GM21447 (cell line): ENCODE measurements around the gene SNTG2.

Experiments used
- ATAC-seq: cut with Tn5 transposase; IDR thresholded peaks from one replicate; pipeline ENCODE4 v1.9.1; 2021; ENCODE audit not compliant: unreplicated experiment

SNTG2 gene

DNA sequence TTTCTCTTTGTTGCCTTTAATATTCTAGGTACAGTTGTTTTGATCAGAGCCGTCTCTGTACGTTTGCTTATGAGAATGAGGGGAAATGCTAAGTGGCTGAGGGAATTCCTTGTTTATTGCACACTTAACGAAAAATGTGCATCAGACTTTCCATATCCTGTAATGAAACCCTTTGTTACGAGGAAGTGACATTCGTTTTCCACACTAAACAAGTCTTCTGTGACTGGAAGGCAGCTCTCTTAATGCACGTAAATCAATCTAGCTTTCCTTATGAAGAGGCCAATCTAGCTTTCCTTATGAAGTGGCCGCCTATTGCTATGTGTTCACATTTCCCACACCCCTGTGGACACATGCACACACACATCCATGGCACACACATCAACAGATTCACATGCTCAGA, 186.2 kb downstream of the SNTG2 start:
- ATAC-seq: no peak

DNA sequence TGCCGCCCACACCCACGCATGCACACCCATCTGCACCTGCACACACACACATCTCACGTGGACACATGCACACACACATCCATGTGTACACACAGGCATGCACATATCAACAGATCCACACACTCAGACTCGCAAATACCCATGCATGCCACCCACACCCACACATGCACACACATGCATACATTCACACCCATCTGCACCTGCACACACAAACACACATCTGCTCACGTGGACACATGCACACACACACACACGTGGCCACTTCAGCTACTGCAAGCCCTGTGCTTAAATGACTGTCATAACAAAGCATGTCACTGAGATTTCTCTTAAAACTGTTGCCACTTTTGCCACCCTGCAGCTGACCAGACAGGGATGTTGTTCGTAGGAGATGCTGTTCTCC, 186.6 kb downstream of the SNTG2 start:
- ATAC-seq: no peak

DNA sequence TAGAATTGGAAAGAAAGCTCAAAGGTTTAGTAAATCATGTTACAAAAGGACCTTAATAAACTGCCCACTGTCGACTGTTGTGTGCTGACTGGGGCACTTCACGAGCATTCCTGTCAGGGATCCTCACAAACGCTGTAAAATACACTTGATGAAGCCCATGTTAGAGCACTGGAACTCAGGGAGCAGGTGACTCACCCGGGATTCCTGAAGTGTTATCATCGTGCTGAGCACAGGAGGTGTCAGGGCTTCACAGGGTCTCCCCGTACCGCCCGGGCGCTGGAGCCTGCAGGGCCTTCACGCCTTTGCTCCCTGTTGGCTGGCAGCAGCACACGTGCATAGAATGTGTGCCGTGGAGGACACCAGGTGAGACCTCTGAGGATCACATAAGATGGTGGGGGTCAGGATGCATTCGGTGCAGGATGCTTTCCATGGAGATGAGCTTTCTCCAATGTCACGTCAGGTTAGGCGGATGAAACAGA, 187.3 kb downstream of the SNTG2 start:
- ATAC-seq: no peak

DNA sequence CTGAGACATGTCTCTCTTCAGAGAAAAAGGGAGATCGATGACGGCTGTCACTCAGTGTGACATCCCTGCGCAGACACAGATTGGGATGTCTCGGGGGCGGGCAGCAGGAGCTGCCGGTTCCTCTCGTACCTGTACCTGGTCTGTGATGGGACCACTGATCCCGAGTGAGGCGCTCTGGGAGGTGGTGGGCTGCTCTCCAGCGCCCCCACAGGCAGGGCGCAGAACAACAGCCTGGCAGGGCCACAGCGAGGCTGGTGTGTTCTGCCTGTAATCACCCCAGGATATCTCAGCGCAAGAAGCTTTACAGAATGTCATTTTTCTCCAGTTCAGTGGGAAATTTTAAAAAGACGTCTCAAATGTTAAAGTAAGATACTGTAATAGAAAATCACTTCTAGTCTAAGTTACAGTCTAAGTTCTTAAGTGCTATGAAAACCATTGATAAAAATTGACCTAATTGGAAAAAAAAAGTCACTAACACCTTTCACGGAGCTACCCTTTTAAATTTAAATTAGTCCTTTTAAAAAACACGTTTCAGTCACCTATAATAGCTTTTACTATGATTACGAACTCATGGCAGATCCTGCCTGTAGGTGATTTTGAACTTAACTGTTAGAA, 189.8 kb downstream of the SNTG2 start:
- ATAC-seq: peak; percentile 53

DNA sequence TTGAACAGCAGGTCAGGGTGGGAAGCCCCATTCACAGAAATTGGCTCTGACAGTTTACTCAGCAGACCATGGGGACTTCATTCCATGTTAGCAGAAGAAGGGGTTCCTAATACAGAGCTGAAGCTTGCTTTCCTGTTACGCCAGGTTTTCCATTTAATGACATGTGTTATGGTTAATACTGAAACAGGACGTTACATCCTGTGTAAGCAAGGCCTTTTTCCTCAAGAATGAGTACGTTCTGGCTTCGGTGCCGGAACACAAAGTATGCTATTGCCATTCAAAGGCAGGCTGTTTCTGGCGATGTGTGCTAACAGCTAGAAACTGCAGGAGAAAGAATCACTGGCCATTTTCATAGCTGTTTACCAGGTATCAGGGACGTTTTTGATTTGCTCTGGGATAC, 190.4 kb downstream of the SNTG2 start:
- no peak for ATAC-seq

DNA sequence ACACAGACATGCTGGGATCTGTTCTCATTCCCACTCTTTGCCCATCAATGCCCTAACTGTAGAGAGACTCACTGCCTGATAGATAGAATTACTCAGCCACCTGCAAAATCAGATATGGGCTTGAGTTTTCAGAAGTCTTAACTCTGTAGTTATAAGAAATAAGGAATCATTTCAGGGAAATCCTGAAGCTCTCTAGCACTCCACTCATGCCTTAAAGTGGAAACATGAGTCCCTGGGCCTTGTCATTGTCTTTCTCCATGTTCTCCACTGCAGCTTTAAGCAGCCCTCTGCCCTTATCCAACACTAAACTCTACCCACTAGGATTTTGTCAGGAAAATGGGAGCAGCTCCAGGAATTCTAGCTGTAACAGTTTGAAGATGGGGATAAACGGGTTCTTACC, 192.5 kb downstream of the SNTG2 start:
- no peak for ATAC-seq

DNA sequence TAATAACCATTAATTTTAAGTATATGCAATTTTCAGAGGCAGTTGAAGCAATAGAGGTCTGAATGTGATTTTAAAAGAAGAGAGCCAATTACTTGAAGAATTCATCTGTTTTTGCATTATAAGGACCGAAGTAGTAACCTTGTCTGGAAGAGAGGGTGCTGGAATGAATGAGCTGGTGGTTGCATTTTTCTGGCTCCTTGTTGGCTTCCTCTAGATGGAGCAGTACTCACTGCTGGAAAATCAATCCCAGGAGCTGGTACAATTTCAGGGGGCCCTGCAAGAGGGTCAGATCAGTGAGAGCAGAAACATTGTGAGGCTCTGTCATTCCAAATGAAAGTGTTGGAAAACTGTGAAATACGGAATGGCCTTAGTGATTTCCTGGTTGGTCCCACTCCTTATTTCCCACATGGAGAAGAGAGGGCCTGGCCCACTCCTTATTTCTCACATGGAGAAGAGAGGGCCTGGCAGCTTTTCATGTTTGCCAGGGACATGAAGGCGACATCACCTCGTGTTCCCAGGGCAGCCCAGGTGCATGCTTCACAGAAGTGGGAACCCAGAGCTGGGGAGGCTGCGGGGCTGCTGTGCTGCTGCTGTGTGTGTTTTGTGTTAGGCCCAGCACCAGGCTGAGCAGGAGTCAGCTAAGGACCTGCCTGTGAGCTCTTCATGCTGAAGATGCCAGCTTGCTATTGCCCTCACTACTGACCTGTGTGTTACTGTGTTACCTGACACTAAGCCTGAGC, 197.4 kb downstream of the SNTG2 start:
- no peak for ATAC-seq

DNA sequence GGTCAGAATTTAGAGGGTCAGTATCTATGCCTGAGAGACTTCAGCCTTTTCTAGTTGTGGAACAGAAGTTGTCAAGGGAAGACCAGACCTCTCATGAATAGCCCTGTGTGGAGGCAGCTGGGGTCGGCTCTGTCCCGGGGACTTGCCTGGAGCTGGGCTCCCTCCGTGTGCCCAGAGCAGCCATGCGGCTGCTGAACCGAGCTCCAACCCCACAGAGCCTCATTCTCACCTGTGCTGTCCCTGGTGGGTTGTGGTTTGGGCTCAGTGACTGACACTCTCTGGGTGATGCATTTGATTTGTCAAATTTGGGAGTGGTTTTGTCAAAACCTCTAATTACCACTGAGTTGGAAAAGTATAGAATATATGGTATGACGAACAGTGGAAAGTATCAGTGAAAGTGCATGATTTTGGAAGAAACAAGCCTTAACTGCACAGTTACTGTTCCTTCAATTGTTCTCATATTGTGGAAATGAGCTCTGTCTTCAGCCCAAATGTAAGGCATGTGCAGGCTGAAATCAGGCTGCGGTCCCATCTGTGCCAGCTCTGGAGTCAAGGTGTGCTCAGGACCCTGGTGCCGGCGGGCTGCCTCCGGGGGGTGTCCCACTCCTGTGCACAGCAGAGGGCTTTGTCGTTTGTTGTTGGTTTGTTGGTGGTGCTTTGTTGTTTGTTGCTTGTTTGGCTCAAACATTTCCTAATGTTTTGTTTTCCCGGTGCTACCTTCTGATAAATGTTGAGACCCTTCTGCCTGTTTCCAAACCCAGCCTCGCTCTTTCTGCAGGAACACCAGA, 200.3 kb downstream of the SNTG2 start:
- ATAC-seq: no peak

DNA sequence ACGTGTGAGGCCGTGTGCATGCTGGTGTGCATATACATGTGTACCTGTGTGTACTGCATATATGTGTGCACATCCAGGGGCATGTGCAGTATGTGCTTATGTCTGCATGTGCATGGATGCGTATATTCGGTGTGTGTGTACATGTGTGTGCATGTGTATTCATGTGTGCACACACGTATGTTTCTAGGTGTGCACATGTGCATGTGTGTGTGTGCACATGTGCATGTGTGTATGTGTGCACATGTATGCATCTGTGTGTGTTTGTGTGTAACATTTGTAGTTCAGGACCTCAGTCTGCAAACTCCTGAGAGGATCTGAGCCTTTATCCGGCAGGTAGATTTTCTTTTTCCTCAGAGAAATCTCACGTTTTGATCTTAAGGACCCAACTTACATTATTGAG, 201.7 kb downstream of the SNTG2 start:
- no peak for ATAC-seq

DNA sequence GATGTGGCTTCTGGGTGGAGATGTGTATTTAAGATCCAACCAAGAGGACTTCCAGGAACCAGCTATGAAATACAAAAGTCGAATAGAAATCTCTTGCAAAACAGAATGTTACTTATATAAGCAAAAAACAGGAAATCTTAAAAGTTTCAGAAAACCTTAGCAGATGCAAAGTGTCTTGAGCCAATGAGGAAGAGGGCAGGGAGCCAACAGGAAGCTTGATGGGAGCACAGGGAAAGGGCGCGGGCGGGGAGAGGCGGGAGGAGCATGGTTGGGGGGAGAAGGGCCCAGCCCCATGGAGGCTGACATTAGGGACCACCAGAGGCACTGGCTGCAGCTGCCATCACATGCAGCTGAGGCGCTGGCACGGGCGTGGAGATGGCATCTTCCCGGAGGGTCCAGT, 203.3 kb downstream of the SNTG2 start:
- ATAC-seq: no peak

DNA sequence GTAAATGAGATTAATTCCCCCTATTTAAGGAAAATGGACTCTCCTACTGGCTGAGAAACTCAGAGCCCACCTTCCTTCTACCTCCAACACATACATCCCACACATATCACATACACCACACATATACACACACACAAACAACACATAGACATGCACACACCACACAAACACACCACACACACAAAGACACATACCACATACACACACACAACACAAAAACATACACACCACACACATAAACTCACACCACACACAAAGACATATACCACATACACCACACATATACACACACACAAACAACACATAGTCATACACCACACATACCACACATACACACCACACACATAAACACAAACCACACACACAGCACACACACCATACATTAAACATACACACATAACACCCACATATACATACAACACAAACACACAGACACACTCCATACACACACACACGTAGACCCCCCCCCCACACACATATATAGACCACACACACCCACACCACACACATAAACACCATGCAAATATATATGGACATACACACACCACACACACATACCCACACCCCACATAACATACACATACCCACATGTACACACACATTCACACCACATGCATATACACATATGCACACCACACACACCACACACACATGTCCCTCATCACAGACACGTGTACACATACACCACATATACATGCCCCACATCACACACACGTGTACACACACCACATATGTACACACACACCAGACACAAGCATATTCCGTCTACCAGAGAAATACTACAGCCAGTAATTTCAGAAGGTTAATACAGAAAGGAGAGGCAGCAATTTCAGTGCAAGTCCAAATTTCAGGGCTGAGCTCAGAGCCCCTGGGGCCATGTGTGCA, 204.3 kb downstream of the SNTG2 start:
- ATAC-seq: no peak

DNA sequence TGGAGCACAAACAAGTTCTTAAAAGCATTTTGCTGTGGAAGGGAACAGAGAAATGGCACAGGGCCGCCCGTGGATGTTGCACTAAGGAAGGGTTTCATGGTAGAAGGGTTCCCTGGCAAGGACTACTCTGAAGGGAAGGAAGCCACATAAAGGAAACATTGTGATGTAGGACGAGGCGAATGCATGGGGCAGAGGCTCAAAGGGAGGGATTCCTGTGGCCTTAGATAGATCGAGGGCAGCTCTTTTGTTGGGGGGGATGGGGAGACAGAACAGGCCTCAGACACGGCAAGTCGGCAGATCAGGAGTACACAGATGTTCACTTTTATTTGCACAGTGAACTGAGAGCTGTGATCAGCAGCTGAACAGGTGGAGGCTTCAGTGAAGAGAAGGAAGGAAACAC, 205.4 kb downstream of the SNTG2 start:
- no peak for ATAC-seq

DNA sequence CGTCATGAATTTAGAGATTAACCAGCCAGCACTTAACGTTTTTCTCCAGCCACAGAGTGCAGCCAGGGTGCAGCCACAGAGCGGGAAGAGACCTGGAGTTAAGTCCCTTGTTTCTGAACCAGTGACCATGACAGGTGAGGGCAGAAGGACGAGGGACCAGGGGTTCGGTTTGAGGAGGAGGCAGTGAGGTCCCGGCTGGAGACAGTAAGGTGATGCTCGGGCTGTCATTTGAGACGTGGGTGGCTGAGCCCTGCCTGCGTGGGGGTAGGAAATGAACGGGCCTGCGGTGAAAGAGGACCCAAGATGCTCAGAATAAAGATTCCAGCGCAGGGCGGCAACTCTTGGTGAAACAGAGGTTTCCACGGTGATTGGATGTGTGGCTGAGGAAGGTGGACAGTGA, 205.9 kb downstream of the SNTG2 start:
- no peak for ATAC-seq

DNA sequence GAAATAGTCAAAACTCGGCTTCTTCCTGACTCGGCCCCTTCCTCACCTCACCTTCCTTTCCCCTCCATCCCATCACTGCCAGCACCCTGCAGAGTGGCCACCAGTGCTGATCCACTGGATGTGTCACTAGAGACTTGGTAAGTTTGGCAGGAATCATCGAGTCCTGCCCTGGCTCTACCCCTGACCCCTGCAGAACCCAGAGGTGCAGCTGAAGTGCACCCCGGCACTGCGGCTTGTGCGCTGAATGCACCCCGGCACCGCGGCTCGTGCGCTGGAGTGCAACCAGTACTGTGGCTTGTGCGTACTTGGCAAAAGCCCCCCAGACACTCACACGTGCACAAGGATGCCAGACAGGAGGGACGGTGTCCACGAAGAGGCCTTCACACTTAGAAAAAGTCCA, 206.5 kb downstream of the SNTG2 start:
- ATAC-seq: no peak

DNA sequence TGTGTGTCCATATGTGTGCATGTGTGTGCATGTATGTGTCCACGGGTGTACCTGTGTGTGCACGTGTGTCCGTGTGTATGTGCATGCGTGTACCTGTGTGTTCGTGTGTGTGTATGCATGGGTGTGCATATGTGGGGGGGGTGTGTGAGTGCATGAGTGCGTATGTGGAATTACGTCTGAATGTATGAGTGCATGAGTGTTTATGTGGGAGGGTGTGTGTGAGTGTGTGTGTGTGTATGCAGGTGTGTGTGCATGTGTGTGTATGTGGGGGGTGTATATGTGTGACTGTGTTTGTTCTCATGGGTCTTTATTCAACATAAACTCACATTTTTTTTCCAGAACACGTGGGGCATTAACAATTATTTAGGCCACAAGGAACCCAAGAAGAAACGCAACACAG, 208.4 kb downstream of the SNTG2 start:
- no peak for ATAC-seq

DNA sequence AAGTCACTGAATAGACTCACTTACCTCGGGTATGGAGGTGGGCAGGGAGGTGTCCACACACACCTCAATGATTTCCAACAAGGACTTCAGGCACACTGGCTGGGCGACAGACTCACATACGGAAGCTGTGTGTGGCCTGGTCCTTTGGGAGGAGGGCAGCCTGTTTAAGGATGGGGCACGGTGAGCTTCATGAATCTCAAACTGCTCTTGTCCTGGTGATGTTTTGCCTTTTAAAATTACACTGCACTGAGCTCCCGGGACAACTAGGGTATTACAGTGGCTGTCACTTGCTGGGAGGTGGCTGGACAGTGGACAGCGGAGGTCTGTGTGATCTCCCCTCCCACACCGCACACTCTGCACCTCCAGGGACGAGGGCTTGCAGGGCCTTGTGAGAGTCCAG, 211.6 kb downstream of the SNTG2 start:
- no peak for ATAC-seq

DNA sequence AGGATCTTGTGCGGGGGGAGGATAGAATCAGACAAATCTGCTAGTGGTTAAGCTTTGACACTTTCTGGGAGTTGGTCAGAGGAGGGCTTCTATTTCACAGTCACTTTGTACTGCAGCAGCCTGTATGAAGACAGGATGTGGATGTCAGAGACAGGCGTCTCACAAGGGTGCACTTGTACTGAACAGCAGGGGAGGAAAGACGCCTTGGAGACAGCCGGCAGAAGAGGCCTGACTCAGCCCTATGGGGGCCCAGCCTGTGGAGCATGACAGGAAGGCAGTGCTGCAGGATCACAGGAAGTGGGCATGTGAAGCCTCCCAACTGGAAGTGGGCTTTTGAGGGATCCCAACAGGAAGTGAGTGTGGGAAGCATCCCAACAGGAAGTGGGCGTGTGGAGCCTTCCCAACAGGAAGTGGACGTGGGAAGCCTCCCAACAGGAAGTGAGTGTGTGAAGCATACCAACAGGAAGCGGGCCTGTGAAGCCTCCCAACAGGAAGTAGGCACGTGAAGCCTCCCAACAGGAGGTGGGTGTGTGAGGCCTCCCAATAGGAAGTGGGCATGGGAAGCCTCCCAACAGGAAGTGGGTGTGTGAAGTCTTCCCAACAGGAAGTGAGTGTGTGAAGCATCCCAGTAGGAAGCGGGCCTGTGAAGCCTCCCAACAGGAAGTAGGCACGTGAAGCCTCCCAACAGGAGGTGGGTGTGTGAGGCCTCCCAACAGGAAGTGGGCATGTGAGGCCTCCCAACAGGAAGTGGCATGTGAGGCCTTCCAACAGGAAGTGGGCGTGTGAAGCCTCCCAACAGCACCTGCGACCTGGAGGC, 212.3 kb downstream of the SNTG2 start:
- no peak for ATAC-seq

DNA sequence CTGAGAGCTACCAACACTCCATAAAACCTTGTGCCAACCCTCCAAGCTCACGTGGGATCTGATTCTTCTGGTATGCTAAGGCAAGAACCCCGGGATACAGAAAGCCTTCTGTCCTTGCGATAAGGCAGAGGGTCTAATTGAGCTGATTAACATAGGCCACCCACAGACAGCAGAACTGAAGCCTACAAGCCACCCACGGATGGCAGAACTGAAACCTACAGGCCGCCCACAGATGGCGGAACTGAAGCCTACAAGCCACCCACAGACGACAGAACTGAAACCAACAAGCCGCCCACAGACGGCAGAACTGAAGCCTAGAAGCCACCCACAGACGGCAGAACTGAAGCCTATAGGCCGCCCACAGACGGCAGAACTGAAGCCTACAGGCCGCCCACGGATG, 216.3 kb downstream of the SNTG2 start:
- no peak for ATAC-seq

DNA sequence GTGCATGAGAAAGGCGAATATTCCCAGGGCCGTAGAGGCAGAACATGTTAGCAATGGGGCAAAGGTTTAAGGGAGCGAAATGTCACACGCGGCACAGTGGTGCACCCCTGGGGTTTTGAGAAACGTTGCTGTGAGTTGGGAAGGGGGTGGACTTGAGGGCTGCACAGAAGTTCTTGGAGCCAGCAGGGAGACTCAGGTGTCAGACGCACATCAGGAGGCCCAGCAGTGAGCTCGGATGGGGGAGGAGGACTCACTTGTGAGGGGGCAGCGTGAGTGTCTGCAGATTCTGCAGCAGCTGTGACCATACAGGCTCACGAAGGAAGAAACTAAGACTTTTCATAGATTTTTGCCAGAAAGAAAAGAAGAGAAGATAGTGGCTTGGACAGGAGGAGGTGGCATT, 218.2 kb downstream of the SNTG2 start:
- ATAC-seq: no peak

DNA sequence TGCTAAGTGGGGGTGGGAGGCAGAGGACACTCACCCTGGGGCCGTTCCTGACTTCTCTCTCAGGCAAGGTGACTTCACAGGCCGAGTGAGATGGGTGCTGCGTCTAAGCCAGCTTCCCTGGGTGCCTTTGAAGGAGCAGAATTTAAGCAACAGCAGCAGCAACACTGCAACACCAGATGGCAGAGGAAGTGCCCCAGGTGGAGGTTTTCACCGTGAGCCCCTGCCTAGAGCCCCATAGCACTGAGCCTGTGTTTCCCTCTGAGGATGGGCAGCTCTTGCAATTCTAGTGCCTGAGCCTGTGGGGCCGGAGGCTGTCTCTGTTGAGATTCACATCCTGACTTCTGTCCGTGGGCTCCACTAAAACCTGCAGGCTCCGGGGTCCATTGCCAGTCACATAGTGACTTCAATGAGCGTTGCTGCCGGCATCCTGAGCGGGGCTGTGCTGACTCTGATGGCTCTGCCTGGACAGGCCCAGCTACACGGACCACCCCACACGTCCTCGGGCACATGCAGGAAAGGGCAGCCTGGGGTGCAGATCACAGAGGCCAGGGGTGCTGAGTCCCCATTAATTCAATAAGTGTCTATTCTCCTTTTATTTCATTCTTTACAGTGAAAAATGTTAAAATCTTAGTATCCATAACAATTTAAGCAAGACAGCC, 218.8 kb downstream of the SNTG2 start:
- no peak for ATAC-seq
